K562 (cell line): Measurements from ENCODE around the gene CSAD. TPM values are rescaled to one million over a fixed set of nuclear protein-coding genes. Genes with fewer than 3 reads are reported as not detected.

ENCODE experiments used
- HBP1 ChIP-seq: fragments of 450-650 bp; formaldehyde crosslinking; IDR thresholded peaks from 2 replicates; pipeline ENCODE4 v1.4.0; 2022; ENCODE audit warnings: missing genetic modification characterization
- KLF13 ChIP-seq: fragments of 450-650 bp; IDR thresholded peaks from 2 replicates; pipeline ENCODE4 v1.6.1; 2016; ENCODE audit warnings: missing genetic modification characterization, low read depth, mild to moderate bottlenecking, missing compliant biosample characterization, moderate library complexity, borderline replicate concordance
- NONO ChIP-seq, 2 experiments: fragments of 200-400 bp in 1 of 2; fragments of 450-650 bp in 1 of 2; formaldehyde crosslinking in 1 of 2; IDR thresholded peaks; 2 replicates each; pipeline ENCODE4 v1.6.1; 2017; ENCODE audit warnings: low read depth in 2 of 2, mild to moderate bottlenecking in 2 of 2, moderate library complexity in 2 of 2, low read length in 1 of 2
- SRSF1 ChIP-seq: fragments of 200-400 bp; formaldehyde crosslinking; IDR thresholded peaks from 2 replicates; pipeline ENCODE4 v1.6.1; 2017; ENCODE audit warnings: mild to moderate bottlenecking, low read depth, low read length, moderate library complexity
- ZBTB40 ChIP-seq, 2 experiments: fragments of 450-650 bp in 1 of 2; sonication (generic) in 1 of 2; formaldehyde crosslinking in 1 of 2; IDR thresholded peaks; 2 replicates each; pipeline versions ENCODE4 v1.7.1 to v1.9.0; 2016 to 2022; ENCODE audit warnings: inconsistent platforms in 1 of 2, mild to moderate bottlenecking in 1 of 2, missing genetic modification reagents in 1 of 2
- ZNF740 ChIP-seq, 3 experiments: fragments of 200-800 bp in 1 of 3; sonication (Bioruptor generic) in 1 of 3; sonication (generic) in 1 of 3; formaldehyde crosslinking in 1 of 3; IDR thresholded peaks; 2 replicates each; pipeline versions ENCODE4 v1.6.1 to v1.8.0; 2016 to 2022; ENCODE audit warnings: mild to moderate bottlenecking in 2 of 3, missing compliant biosample characterization in 2 of 3, missing genetic modification characterization in 2 of 3, missing genetic modification reagents in 1 of 3
- polyA plus RNA-seq, 8 experiments: library from polyadenylated mRNA; depleted of rRNA in 4 of 8; stranded (reverse) in 5 of 8; unstranded in 3 of 8; fragments of >200 nt; fragmentation: Nextera tagmentation in 2 of 8; fragmentation: Illumina TruSeq in 1 of 8; extraction: Ambion mirVana in 2 of 8; extraction: Trizol in 1 of 8; gene quantifications; 2 replicates each; pipeline versions ENCODE4 v1.2.1 to v1.2.3, GENCODE V29; 2011 to 2014; ENCODE audit warnings: inconsistent platforms in 1 of 8, missing spikeins in 1 of 8
- total RNA-seq, 7 experiments: library from RNA; depleted of rRNA in 6 of 7; stranded (reverse); fragments of >200 nt in 6 of 7; fragmentation: Illumina TruSeq in 2 of 7; extraction: Trizol in 2 of 7; gene quantifications; 2 replicates each; pipeline versions ENCODE4 v1.2.1 to v1.2.3, GENCODE V29; 2011 to 2021; ENCODE audit warnings: low replicate concordance in 1 of 7
- TF ChIP-seq, protein P1 (sequence below): fragments of 450-650 bp; IDR thresholded peaks from 2 replicates; pipeline ENCODE4 v1.6.1; 2017; ENCODE audit warnings: antibody characterized with exemption, mild to moderate bottlenecking

Gene CSAD
- total and polyA plus RNA-seq, 9 of the 15 experiments (the other 6 are each of a cell fraction or from before 2014, with no cell fraction given), result 1.8 to 19.6 (median 8.1) TPM

DNA sequence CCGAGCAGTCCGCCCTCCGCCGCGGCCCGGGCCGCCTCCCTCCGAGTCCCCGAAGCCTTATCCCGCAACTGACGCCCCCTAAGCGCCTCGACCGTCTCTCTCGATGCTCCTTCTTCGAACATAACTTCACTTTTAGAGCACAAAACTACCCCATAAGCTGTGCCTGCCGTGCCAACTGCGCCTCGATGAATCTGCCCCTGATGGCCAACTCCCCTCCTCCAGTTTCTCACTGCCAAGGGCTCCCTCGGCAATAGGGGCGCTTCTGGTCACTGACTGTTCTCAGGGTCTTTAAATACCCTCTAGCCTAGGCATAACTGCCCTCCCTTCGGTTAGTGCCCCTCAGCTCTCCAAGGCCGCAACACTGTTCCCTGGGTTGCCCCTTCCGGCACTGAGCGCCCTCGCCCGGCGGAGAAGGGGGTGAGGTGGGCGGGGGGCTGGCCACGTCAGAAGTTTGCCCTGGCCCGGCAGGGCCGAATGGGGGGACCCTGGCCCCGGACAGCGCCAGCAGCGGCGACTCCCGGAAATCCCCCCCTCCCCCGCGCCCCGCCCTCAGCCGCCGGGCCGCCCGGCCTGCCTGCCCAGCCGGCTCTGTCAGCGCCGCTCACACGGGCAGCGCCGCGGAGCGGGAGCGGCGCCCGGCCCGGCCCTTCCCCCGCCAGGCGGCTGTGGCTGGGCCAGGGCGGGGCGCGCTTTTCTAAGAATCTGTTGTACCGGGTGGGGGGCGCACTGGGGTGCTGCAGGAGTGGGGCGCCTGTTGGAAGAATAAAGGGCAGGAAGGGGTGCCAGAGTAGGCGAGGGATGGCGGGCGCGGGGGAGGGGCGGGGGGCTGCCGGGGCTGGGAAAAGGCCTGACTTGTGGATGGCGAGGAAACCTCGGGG lies 40.7 kb upstream of the CSAD start (continued):
- TF ChIP-seq HBP1 (CRISPR knock-in tag), result no peak
- peak; percentile 67 for TF ChIP-seq ZBTB40 (IDR thresholded peaks at IDR 0.05)
- no peak for TF ChIP-seq ZBTB40 (CRISPR knock-in tag; IDR thresholded peaks at IDR 0.05)
- TF ChIP-seq KLF13, result peak; percentile 57; the same call in 1 of the 2 replicates
- TF ChIP-seq NONO (IDR thresholded peaks at IDR 0.05; ENCODE audit: low read depth in 2 of 2, low read length in 1 of 2), result peak in 1 of 2 experiments; percentile 61; a peak in 1 of 4 replicates
- TF ChIP-seq, protein P1, sequence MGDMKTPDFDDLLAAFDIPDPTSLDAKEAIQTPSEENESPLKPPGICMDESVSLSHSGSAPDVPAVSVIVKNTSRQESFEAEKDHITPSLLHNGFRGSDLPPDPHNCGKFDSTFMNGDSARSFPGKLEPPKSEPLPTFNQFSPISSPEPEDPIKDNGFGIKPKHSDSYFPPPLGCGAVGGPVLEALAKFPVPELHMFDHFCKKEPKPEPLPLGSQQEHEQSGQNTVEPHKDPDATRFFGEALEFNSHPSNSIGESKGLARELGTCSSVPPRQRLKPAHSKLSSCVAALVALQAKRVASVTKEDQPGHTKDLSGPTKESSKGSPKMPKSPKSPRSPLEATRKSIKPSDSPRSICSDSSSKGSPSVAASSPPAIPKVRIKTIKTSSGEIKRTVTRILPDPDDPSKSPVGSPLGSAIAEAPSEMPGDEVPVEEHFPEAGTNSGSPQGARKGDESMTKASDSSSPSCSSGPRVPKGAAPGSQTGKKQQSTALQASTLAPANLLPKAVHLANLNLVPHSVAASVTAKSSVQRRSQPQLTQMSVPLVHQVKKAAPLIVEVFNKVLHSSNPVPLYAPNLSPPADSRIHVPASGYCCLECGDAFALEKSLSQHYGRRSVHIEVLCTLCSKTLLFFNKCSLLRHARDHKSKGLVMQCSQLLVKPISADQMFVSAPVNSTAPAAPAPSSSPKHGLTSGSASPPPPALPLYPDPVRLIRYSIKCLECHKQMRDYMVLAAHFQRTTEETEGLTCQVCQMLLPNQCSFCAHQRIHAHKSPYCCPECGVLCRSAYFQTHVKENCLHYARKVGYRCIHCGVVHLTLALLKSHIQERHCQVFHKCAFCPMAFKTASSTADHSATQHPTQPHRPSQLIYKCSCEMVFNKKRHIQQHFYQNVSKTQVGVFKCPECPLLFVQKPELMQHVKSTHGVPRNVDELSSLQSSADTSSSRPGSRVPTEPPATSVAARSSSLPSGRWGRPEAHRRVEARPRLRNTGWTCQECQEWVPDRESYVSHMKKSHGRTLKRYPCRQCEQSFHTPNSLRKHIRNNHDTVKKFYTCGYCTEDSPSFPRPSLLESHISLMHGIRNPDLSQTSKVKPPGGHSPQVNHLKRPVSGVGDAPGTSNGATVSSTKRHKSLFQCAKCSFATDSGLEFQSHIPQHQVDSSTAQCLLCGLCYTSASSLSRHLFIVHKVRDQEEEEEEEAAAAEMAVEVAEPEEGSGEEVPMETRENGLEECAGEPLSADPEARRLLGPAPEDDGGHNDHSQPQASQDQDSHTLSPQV, result peak; percentile 60; the same call in 1 of the 2 replicates
- TF ChIP-seq ZNF740 (CRISPR knock-in tag; IDR thresholded peaks at IDR 0.05), result 0 out of 2 replicates have a peak, but pooled peaks have one; percentile 30
- TF ChIP-seq ZNF740 (tag; IDR thresholded peaks at IDR 0.05), result no peak
- no peak for TF ChIP-seq SRSF1
